Measurements from ENCODE around the gene RRAGD.

Gene RRAGD

GRCh38 chr6:89371849-89372505 lies 40.1 kb downstream of the RRAGD start:
- peak; percentile 87 for DNase-seq

- DNase-seq, result no peak
These were observed 43.1 kb downstream of the RRAGD start for GRCh38 chr6:89368999-89369398.

- peak; percentile 71 for DNase-seq
These were observed 44.0 kb downstream of the RRAGD start for GRCh38 chr6:89368107-89368506.

GRCh38 chr6:89364586-89364985 lies 47.5 kb downstream of the RRAGD start:
- DNase-seq, result no peak

GRCh38 chr6:89361171-89361570 lies 50.9 kb downstream of the RRAGD start:
- no peak for DNase-seq

GRCh38 chr6:89360415-89360999 lies 51.6 kb downstream of the RRAGD start:
- DNase-seq, result no peak

GRCh38 chr6:89359561-89359960 lies 52.5 kb downstream of the RRAGD start:
- DNase-seq, result no peak

GRCh38 chr6:89357390-89357789 lies 54.7 kb downstream of the RRAGD start:
- DNase-seq, result peak; percentile 29

- DNase-seq, result peak; percentile 15
These were observed 55.4 kb downstream of the RRAGD start for GRCh38 chr6:89356642-89357170.

GRCh38 chr6:89355511-89356194 lies 56.4 kb downstream of the RRAGD start:
- DNase-seq, result no peak

- DNase-seq, result no peak
These were observed 58.2 kb downstream of the RRAGD start for GRCh38 chr6:89353702-89354392.

- peak; percentile 31 for DNase-seq
These were observed 58.9 kb downstream of the RRAGD start for GRCh38 chr6:89353118-89353556.

GRCh38 chr6:89352278-89353117 lies 59.6 kb downstream of the RRAGD start, which contains the start of gene UBE2J1:
Gene UBE2J1 (minus strand): TSS chr6:89352722. CDS start chr6:89352569, 153 bp downstream.
- DNase-seq, result peak; percentile 80

- no peak for DNase-seq
These were observed 60.3 kb downstream of the RRAGD start for GRCh38 chr6:89351671-89352277.

- DNase-seq, result no peak
These were observed 61.6 kb downstream of the RRAGD start for GRCh38 chr6:89350281-89350966.

- DNase-seq, result no peak
These were observed 63.7 kb downstream of the RRAGD start for GRCh38 chr6:89348372-89348771.

GRCh38 chr6:89347825-89348224 lies 64.2 kb downstream of the RRAGD start:
- DNase-seq, result no peak

GRCh38 chr6:89346433-89346832 lies 65.6 kb downstream of the RRAGD start:
- DNase-seq, result no peak

GRCh38 chr6:89339565-89339964 lies 72.5 kb downstream of the RRAGD start:
- no peak for DNase-seq

GRCh38 chr6:89335164-89335563 lies 76.9 kb downstream of the RRAGD start:
- no peak for DNase-seq

GRCh38 chr6:89330910-89331309 lies 81.2 kb downstream of the RRAGD start:
- DNase-seq, result no peak

Measured in CD4-positive, alpha-beta T cell treated with Interleukin-6 for 4 hours (primary cell).